Thoracic aorta (tissue), 2 donors: ENCODE data around the gene RGS17. TPM values are rescaled to one million over a fixed set of nuclear protein-coding genes. Genes with fewer than 3 reads are reported as not detected.

Source experiments
- ATAC-seq: fragments of 150-250 bp; one replicate; pipeline ENCODE4 v1.8.0; 2017; ENCODE audit warnings: low read depth; ENCODE audit not compliant: insufficient number of reproducible peaks, low FRiP score
- DNase-seq: peaks from one replicate; pipeline ENCODE4 v3.0.0-alpha.2; 2020; ENCODE audit warnings: low spot score
- H3K27ac ChIP-seq, 2 donors: fragments of 200-600 bp; sonication (generic); 1 replicate in 1 of 2; 2 replicates in 1 of 2; pipeline ENCODE4 v1.5.1; 2016; ENCODE audit warnings: mild to moderate bottlenecking in 2 of 2, moderate library complexity in 2 of 2
- H3K27me3 ChIP-seq: fragments of 200-600 bp; sonication (generic); replicated peaks from 2 replicates; pipeline ENCODE4 v1.6.0; 2016; ENCODE audit warnings: mild to moderate bottlenecking; ENCODE audit not compliant: insufficient read depth
- H3K36me3 ChIP-seq: fragments of 200-600 bp; sonication (generic); one replicate; pipeline ENCODE4 v1.5.1; 2016
- H3K4me1 ChIP-seq, 2 donors: fragments of 200-600 bp; sonication (generic); 1 replicate in 1 of 2; 2 replicates in 1 of 2; pipeline versions ENCODE4 v1.5.1 to v1.6.0; 2016; ENCODE audit warnings: low read depth in 2 of 2, mild to moderate bottlenecking in 1 of 2; ENCODE audit not compliant: control insufficient read depth in 1 of 2
- H3K4me3 ChIP-seq: fragments of 200-600 bp; sonication (generic); 2 replicates; pipeline ENCODE4 v1.5.1; 2016; ENCODE audit warnings: mild to moderate bottlenecking
- H3K9me3 ChIP-seq: fragments of 200-600 bp; sonication (generic); 2 replicates; pipeline ENCODE4 v1.5.1; 2016
- CTCF ChIP-seq: fragments of 200-600 bp; sonication (generic); IDR thresholded peaks from one replicate; pipeline ENCODE4 v1.5.1; 2019; ENCODE audit warnings: antibody characterized with exemption
- total RNA-seq, 2 donors: library from RNA; depleted of rRNA; stranded (reverse); fragments of >200 nt; gene quantifications; one replicate each; pipeline versions ENCODE4 v1.1.0 to v1.2.3, GENCODE V29; 2016

The RGS17 gene
- total RNA-seq, 2 donors from 2014 or later, result 3.4 to 3.7 TPM

GRCh38 chr6:153023977-153024708 is 106.9 kb downstream of the RGS17 start:
- no peak overlapping the region for H3K4me3 ChIP-seq
- peak; percentile 78 for TF ChIP-seq CTCF
- no peaks in the 10 kb centered on the region for H3K4me1 ChIP-seq
- H3K36me3 ChIP-seq, result no peaks in the 10 kb centered on the region
- ATAC-seq, result no peak
- H3K27ac ChIP-seq, result no peak overlapping the region
- no peak for DNase-seq
- no peaks in the 10 kb centered on the region for H3K9me3 ChIP-seq
- H3K27me3 ChIP-seq, result no peaks in the 10 kb centered on the region

- DNase-seq, result no peak
- Histone ChIP-seq H3K36me3 (no peaks in the 10 kb centered on the region), H3K4me3 (no peak overlapping the region), H3K9me3 (no peaks in the 10 kb centered on the region), H3K27me3 (no peaks in the 10 kb centered on the region), H3K27ac (no peak overlapping the region), H3K4me1 (no peaks in the 10 kb centered on the region)
- TF ChIP-seq CTCF, result no peak
- ATAC-seq, result no peak
Measured at GRCh38 chr6:153018355-153018754, 112.7 kb downstream of the RGS17 start.

- ATAC-seq (no peak), DNase-seq (no peak)
- H3K27me3 ChIP-seq, result no peaks in the 10 kb centered on the region
- H3K9me3 ChIP-seq, result no peaks in the 10 kb centered on the region
- H3K4me3 ChIP-seq, result no peak overlapping the region
- H3K36me3 ChIP-seq, result no peaks in the 10 kb centered on the region
- no peak overlapping the region for H3K27ac ChIP-seq
- TF ChIP-seq CTCF, result no peak
- H3K4me1 ChIP-seq, result no peaks in the 10 kb centered on the region
Measured at GRCh38 chr6:153016846-153017245, 114.2 kb downstream of the RGS17 start.

GRCh38 chr6:153015094-153015640 is 115.9 kb downstream of the RGS17 start:
- H3K4me3 ChIP-seq, result no peak overlapping the region
- H3K9me3 ChIP-seq, result no peaks in the 10 kb centered on the region
- no peaks in the 10 kb centered on the region for H3K27me3 ChIP-seq
- H3K4me1 ChIP-seq, result no peaks in the 10 kb centered on the region
- DNase-seq (no peak), ATAC-seq (no peak)
- no peaks in the 10 kb centered on the region for H3K36me3 ChIP-seq
- no peak overlapping the region for H3K27ac ChIP-seq
- no peak for TF ChIP-seq CTCF

GRCh38 chr6:153013438-153013837 is 117.6 kb downstream of the RGS17 start:
- Histone ChIP-seq H3K9me3 (no peaks in the 10 kb centered on the region), H3K4me1 (no peaks in the 10 kb centered on the region), H3K27me3 (no peaks in the 10 kb centered on the region), H3K27ac (no peak overlapping the region), H3K36me3 (no peaks in the 10 kb centered on the region), H3K4me3 (no peak overlapping the region)
- TF ChIP-seq CTCF, result no peak
- ATAC-seq (no peak), DNase-seq (no peak)
